GM10248 (cell line): ENCODE results near the gene GPX6.
"Not testable (repeated sequence)": the region's sequence is repeated elsewhere in the genome, so short reads cannot be mapped to it uniquely, and the experiment has no call there.

Experiments
- CTCF ChIA-PET: fragments of 300-600 bp; sonication (Branson Sonifier 250); formaldehyde crosslinking; extraction: SDS; loops from one replicate; lab custom pipeline; 2021; ENCODE audit warnings: antibody characterized with exemption; lab: Yijun Ruan, JAX
- POLR2A ChIA-PET: fragments of 350-650 bp; sonication (Branson Sonifier 250); formaldehyde crosslinking; extraction: SDS; loops from one replicate; lab custom pipeline; 2020; ENCODE audit warnings: antibody characterized with exemption; lab: Yijun Ruan, JAX
- DNase-seq: peaks from one replicate; pipeline ENCODE4 v3.0.0; 2012; ENCODE audit errors: extremely low spot score
- CTCF ChIP-seq: IDR thresholded peaks from 2 replicates; pipeline ENCODE4 v1.5.1; 2012; ENCODE audit warnings: mild to moderate bottlenecking, low read depth; ENCODE audit errors: extremely low read depth, missing control alignments, control extremely low read depth

The GPX6 gene

GRCh38 chr6:28486988-28487742, 28.4 kb downstream of the GPX6 start:
- TF ChIP-seq CTCF: no peak
- ChIA-PET CTCF (interaction anchor here (1.8 to 2.1 kb wide), 2 partner anchors 8 to 20 kb away, joined by 4 to 5 read pairs; no protein-coding TSS in a partner anchor), POLR2A (no interaction called here)
- DNase-seq: no peak

DNA sequence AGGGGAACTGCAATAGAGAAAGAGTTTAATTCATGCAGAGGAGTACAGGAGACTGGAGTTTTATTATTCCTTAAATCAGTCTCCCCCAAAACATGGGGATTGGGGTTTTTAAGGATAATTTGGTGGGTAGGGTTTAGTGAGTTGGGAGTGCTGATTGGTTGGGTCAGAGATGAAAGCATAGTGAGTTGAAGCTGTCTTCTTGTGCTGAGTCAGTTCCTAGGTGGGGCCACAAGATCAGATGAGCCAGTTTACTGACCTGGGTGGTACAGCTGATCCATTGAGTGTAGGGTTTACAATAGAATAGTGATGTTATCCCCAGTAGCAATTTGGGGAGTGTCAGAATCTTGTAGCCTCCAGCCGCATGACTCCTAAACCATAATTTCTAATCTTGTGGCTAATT, 29.1 kb downstream of the GPX6 start:
- TF ChIP-seq CTCF: no peak
- CTCF ChIA-PET: no interaction called here
- POLR2A ChIA-PET: no interaction called here
- DNase-seq: no peak

GRCh38 chr6:28485482-28485881, 30.1 kb downstream of the GPX6 start:
- CTCF ChIA-PET: no interaction called here
- TF ChIP-seq CTCF: no peak
- POLR2A ChIA-PET: no interaction called here
- no peak for DNase-seq

- DNase-seq: no peak
- CTCF ChIA-PET: interaction anchor here (0.8 kb wide), 1 partner anchor 9 kb away, joined by 3 read pairs; no protein-coding TSS in a partner anchor
- TF ChIP-seq CTCF: no peak
- POLR2A ChIA-PET: no interaction called here
Observed at GRCh38 chr6:28480253-28480932, 35.2 kb downstream of the GPX6 start.

GRCh38 chr6:28478518-28478917, 37.1 kb downstream of the GPX6 start:
- TF ChIP-seq CTCF: no peak
- ChIA-PET POLR2A (no interaction called here), CTCF (interaction anchor here (1.4 kb wide), 1 partner anchor 10 kb away, joined by 5 read pairs; no protein-coding TSS in a partner anchor)
- DNase-seq: no peak

GRCh38 chr6:28474441-28475219, 41.0 kb downstream of the GPX6 start:
- TF ChIP-seq CTCF: no peak
- ChIA-PET POLR2A (no interaction called here), CTCF (interaction anchor here (1.1 to 1.2 kb wide), 2 partner anchors 68 to 111 kb away, joined by 3 to 4 read pairs; no protein-coding TSS in a partner anchor)
- DNase-seq: peak; percentile 45

- DNase-seq, POLR2A ChIA-PET, CTCF ChIA-PET: not testable (repeated sequence)
Observed at GRCh38 chr6:28469153-28469745, 46.3 kb downstream of the GPX6 start.
